Stimulated activated CD8-positive, alpha-beta memory T cell treated with anti-CD3 and anti-CD28 coated beads, Interleukin-12 subunit alpha, Interleukin-12 subunit beta, amount 100 ng/mL, for 24 hours (primary cell): Measurements from ENCODE around the gene CENPF.

Source experiments
- DNase-seq: peaks from one replicate; pipeline ENCODE4 v3.0.0-alpha.2; 2020; ENCODE audit errors: extremely low read depth

The CENPF gene

DNA sequence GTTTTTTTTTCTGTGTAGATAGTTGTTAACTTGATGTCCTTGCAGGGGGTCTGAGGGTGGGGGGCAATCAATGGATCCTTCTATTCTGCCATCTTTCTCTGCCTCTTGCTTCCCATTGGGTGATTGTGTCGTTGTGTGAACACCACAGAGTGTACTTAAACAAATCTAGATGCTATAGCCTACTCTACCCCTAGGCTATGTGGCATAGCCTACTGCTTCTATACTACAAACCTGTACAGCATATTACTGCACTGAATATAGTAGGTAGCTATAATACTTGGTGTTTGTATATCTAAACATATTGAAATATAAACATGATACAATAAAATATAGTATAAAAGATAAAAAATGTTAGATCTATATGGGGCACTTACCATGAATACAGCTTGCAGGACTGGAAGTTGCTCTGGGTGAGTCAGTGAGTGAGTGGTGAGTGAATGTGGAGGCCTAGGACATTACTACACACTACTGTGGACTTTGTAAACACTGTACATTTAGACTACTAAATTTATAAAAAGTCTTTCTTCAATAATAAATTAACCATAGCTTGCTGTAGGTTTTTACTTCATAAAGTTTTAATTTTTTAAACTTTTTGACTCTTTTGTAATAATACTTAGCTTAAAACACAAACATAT, 105.4 kb downstream of the CENPF start:
- DNase-seq, result no peak

- no peak for DNase-seq
Observed at GRCh38 chr1:214709241-214709640, 106.2 kb downstream of the CENPF start.

DNA sequence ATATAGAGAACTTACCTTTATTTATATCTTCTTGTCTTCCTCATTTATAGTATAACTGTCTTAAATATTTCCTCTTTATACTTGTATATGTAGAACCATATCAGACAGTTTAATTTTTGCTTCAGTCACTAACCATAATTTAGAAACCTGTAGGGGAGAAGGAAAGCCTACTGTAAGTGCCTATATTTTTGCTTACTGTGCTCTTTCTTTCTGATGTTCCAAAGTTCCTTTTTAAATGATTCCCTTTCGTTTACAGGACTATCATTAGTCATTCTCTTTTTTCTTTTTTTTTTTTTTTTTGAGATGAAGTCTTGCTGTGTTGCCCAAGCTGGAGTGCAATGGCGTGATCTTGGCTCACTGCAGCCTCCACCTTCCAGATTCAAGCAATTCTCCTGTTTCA, 109.7 kb downstream of the CENPF start:
- DNase-seq, result no peak
